Measurements from ENCODE around the gene MAS1. TPM values are rescaled to one million over a fixed set of nuclear protein-coding genes. Genes with fewer than 3 reads are reported as not detected.

Gene MAS1
- total RNA-seq, 1 experiment from 2014 or later = not detected

DNA sequence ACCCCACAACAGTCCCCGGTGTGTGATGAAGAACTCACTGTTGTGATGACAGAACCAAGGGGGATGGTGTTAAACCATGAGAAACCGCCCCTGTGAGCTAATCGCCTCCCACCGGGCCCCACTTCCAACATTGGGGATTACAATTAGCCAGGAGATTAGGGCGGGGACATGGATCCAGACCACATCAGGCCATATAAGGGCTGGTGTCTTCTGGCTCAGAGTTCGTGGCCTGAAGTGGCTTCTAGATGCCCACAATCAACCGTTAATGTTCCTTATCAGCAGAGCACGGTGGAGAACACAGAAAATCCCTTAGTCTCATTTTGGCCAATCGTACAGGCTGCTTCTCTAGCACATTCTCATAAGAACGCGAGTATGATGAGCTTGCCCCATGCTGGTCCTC is 10.9 kb upstream of the MAS1 start:
- no peak for DNase-seq (ENCODE audit: unreplicated experiment)
- no peak overlapping the region for H3K27ac Mint-ChIP-seq (ENCODE audit: low read depth, unreplicated experiment)
- no peak overlapping the region for H3K4me3 Mint-ChIP-seq (ENCODE audit: unreplicated experiment)
- no peak for TF ChIP-seq CTCF (IDR thresholded peaks at IDR 0.05; ENCODE audit: unreplicated experiment)
- no peaks in the 10 kb centered on the region for H3K4me1 Mint-ChIP-seq (ENCODE audit: insufficient read depth, unreplicated experiment)
- no peaks in the 10 kb centered on the region for H3K9me3 Mint-ChIP-seq (ENCODE audit: unreplicated experiment)
- POLR2A ChIA-PET = no interaction called here
- H3K36me3 Mint-ChIP-seq (ENCODE audit: insufficient read depth, unreplicated experiment) = no peaks in the 10 kb centered on the region
- intact Hi-C loops (cut with micrococcal nuclease) = no loop called here
- CTCF ChIA-PET = interaction anchor here (1.0 kb wide), 1 partner anchor 61 kb away, joined by 8 read pairs; no protein-coding TSS in a partner anchor
- BruUV-seq (replicated peaks) = no TSS peak
- no peaks in the 10 kb centered on the region for H3K27me3 Mint-ChIP-seq (ENCODE audit: insufficient read depth, unreplicated experiment)

GRCh38 chr6:159880412-159880975 is 10.3 kb upstream of the MAS1 start:
- Mint-ChIP-seq H3K9me3 (ENCODE audit: unreplicated experiment) (no peaks in the 10 kb centered on the region), H3K4me1 (ENCODE audit: insufficient read depth, unreplicated experiment) (no peaks in the 10 kb centered on the region), H3K27me3 (ENCODE audit: insufficient read depth, unreplicated experiment) (no peaks in the 10 kb centered on the region), H3K27ac (ENCODE audit: low read depth, unreplicated experiment) (no peak overlapping the region), H3K4me3 (ENCODE audit: unreplicated experiment) (no peak overlapping the region), H3K36me3 (ENCODE audit: insufficient read depth, unreplicated experiment) (no peaks in the 10 kb centered on the region)
- intact Hi-C loops (cut with micrococcal nuclease) = no loop called here
- no peak for DNase-seq (ENCODE audit: unreplicated experiment)
- no peak for TF ChIP-seq CTCF (IDR thresholded peaks at IDR 0.05; ENCODE audit: unreplicated experiment)
- no TSS peak for BruUV-seq (replicated peaks)
- CTCF ChIA-PET = interaction anchor here (0.8 to 1.0 kb wide), 2 partner anchors 51 to 60 kb away, joined by 3 to 8 read pairs; no protein-coding TSS in a partner anchor
- POLR2A ChIA-PET = interaction anchor here (0.6 to 1.4 kb wide), 2 partner anchors 88 to 91 kb away, joined by 3 to 6 read pairs; partner anchors contain the start of gene TCP1

DNA sequence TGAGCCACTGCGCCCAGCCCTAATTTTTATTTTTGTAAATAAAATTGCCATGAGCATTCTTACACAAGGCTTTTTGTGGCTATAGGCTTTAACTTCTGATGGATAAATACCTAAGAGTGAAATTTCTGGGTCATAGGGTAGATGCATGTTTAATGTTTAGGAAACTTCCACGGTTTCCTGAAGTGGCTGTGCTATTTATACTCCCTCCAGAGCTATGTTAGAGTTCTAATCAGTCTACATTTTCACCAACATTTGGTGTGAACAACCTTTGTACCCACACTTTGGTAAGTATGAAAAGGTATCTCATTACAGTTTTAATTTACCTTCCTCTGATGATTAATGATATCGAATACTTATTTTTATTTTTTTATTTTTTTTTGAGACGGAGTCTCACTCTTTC is 6.1 kb upstream of the MAS1 start:
- no TSS peak for BruUV-seq (replicated peaks)
- no peaks in the 10 kb centered on the region for H3K4me1 Mint-ChIP-seq (ENCODE audit: insufficient read depth, unreplicated experiment)
- CTCF ChIA-PET = interaction anchor here (0.6 kb wide), 1 partner anchor 204 kb away, joined by 3 read pairs; no protein-coding TSS in a partner anchor
- no peaks in the 10 kb centered on the region for H3K36me3 Mint-ChIP-seq (ENCODE audit: insufficient read depth, unreplicated experiment)
- H3K27me3 Mint-ChIP-seq (ENCODE audit: insufficient read depth, unreplicated experiment) = peaks cover 25% of the 10 kb centered on the region
- DNase-seq (ENCODE audit: unreplicated experiment) = no peak
- no peak for TF ChIP-seq CTCF (IDR thresholded peaks at IDR 0.05; ENCODE audit: unreplicated experiment)
- no peaks in the 10 kb centered on the region for H3K9me3 Mint-ChIP-seq (ENCODE audit: unreplicated experiment)
- intact Hi-C loops (cut with micrococcal nuclease) = no loop called here
- no peak overlapping the region for H3K27ac Mint-ChIP-seq (ENCODE audit: low read depth, unreplicated experiment)
- POLR2A ChIA-PET = interaction anchor here (1.4 kb wide), 1 partner anchor 85 kb away, joined by 3 read pairs; no protein-coding TSS in a partner anchor
- H3K4me3 Mint-ChIP-seq (ENCODE audit: unreplicated experiment) = no peak overlapping the region

DNA sequence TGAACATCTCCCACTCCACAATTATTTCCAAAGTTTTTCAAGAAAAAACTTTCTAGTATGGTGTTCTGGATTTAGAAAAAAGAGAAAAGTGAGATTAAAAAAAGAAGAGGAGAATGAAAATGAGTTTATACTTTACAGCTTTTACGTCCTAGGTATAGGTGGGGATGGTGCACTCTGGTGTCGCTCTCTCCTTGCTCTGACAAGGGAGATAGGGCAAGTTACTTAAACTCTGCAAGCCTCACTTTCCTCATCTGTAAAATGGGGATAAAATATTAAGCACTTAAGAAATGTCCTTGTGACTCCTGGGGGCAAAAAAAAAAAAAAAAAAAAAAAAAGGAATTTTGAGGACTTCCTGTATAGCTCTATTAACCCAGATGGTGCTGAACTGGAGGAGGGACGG is 4.5 kb upstream of the MAS1 start:
- no peak for DNase-seq (ENCODE audit: unreplicated experiment)
- peaks cover 40% of the 10 kb centered on the region for H3K27me3 Mint-ChIP-seq (ENCODE audit: insufficient read depth, unreplicated experiment)
- no peaks in the 10 kb centered on the region for H3K36me3 Mint-ChIP-seq (ENCODE audit: insufficient read depth, unreplicated experiment)
- no peaks in the 10 kb centered on the region for H3K9me3 Mint-ChIP-seq (ENCODE audit: unreplicated experiment)
- POLR2A ChIA-PET = interaction anchor here (0.7 to 1.4 kb wide), 3 partner anchors 10 to 704 kb away, joined by 3 read pairs; no protein-coding TSS in a partner anchor
- CTCF ChIA-PET = interaction anchor here (0.6 to 0.8 kb wide), 3 partner anchors 56 to 819 kb away, joined by 3 to 8 read pairs (median 5); no protein-coding TSS in a partner anchor
- intact Hi-C loops (cut with micrococcal nuclease) = no loop called here
- H3K4me1 Mint-ChIP-seq (ENCODE audit: insufficient read depth, unreplicated experiment) = no peaks in the 10 kb centered on the region
- no peak for TF ChIP-seq CTCF (IDR thresholded peaks at IDR 0.05; ENCODE audit: unreplicated experiment)
- no TSS peak for BruUV-seq (replicated peaks)
- no peak overlapping the region for H3K4me3 Mint-ChIP-seq (ENCODE audit: unreplicated experiment)
- no peak overlapping the region for H3K27ac Mint-ChIP-seq (ENCODE audit: low read depth, unreplicated experiment)

Data from MCF 10A (cell line).